ENCODE data around the gene MDC1. TPM values are rescaled to one million over a fixed set of nuclear protein-coding genes. Genes with fewer than 3 reads are reported as not detected.
A peak's percentile ranks its signal among the peaks of the same experiment; 100 is the strongest.

Gene MDC1
- total and polyA plus RNA-seq, 2 of the 13 experiments (the other 11 are each of a cell fraction or from before 2014, with no cell fraction given): 8.4 to 14.0 TPM

- TF ChIP-seq MTA1 (CRISPR knock-in tag; IDR thresholded peaks at IDR 0.05; ENCODE audit: borderline replicate concordance) (no peak), BRD4 (CRISPR knock-in tag; IDR thresholded peaks at IDR 0.05) (0 out of 2 replicates have a peak, but pooled peaks have one; percentile 2), ADNP (CRISPR knock-in tag; IDR thresholded peaks at IDR 0.05) (no peak), ZNF460 (CRISPR knock-in tag; IDR thresholded peaks at IDR 0.05; ENCODE audit: borderline replicate concordance) (no peak), ZNF232 (CRISPR knock-in tag; IDR thresholded peaks at IDR 0.05; ENCODE audit: borderline replicate concordance) (no peak), MIER3 (CRISPR knock-in tag; IDR thresholded peaks at IDR 0.05; ENCODE audit: borderline replicate concordance) (no peak; the same call in 1 of the 2 replicates), SMARCC2 (IDR thresholded peaks at IDR 0.05) (no peak), ZNF230 (CRISPR knock-in tag; IDR thresholded peaks at IDR 0.05) (no peak; the same call in 1 of the 2 replicates), POLR2AphosphoS2 (IDR thresholded peaks at IDR 0.05; ENCODE audit: low read depth, low read length) (peak; percentile 4; the same call in 1 of the 2 replicates), ZNF30 (CRISPR knock-in tag; IDR thresholded peaks at IDR 0.05) (no peak), GFI1 (CRISPR knock-in tag; IDR thresholded peaks at IDR 0.05; ENCODE audit: borderline replicate concordance) (no peak), BRCA1 (CRISPR knock-in tag; IDR thresholded peaks at IDR 0.05) (0 out of 2 replicates have a peak, but pooled peaks have one; percentile 81), TEAD2 (CRISPR knock-in tag; IDR thresholded peaks at IDR 0.05) (no peak), HDAC2 (CRISPR knock-in tag; IDR thresholded peaks at IDR 0.05) (no peak), ZNF780A (CRISPR knock-in tag; IDR thresholded peaks at IDR 0.05) (no peak), HNRNPLL (IDR thresholded peaks at IDR 0.05; ENCODE audit: low read depth, low read length, poor library complexity, severe bottlenecking) (no peak)
- TF ChIP-seq, protein P1, sequence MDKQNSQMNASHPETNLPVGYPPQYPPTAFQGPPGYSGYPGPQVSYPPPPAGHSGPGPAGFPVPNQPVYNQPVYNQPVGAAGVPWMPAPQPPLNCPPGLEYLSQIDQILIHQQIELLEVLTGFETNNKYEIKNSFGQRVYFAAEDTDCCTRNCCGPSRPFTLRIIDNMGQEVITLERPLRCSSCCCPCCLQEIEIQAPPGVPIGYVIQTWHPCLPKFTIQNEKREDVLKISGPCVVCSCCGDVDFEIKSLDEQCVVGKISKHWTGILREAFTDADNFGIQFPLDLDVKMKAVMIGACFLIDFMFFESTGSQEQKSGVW (CRISPR knock-in tag; IDR thresholded peaks at IDR 0.05; ENCODE audit: borderline replicate concordance): no peak
- TF ChIP-seq, protein P2, sequence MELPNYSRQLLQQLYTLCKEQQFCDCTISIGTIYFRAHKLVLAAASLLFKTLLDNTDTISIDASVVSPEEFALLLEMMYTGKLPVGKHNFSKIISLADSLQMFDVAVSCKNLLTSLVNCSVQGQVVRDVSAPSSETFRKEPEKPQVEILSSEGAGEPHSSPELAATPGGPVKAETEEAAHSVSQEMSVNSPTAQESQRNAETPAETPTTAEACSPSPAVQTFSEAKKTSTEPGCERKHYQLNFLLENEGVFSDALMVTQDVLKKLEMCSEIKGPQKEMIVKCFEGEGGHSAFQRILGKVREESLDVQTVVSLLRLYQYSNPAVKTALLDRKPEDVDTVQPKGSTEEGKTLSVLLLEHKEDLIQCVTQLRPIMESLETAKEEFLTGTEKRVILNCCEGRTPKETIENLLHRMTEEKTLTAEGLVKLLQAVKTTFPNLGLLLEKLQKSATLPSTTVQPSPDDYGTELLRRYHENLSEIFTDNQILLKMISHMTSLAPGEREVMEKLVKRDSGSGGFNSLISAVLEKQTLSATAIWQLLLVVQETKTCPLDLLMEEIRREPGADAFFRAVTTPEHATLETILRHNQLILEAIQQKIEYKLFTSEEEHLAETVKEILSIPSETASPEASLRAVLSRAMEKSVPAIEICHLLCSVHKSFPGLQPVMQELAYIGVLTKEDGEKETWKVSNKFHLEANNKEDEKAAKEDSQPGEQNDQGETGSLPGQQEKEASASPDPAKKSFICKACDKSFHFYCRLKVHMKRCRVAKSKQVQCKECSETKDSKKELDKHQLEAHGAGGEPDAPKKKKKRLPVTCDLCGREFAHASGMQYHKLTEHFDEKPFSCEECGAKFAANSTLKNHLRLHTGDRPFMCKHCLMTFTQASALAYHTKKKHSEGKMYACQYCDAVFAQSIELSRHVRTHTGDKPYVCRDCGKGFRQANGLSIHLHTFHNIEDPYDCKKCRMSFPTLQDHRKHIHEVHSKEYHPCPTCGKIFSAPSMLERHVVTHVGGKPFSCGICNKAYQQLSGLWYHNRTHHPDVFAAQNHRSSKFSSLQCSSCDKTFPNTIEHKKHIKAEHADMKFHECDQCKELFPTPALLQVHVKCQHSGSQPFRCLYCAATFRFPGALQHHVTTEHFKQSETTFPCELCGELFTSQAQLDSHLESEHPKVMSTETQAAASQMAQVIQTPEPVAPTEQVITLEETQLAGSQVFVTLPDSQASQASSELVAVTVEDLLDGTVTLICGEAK (IDR thresholded peaks at IDR 0.05): no peak
- TF ChIP-seq, protein P2 (CRISPR knock-in tag; IDR thresholded peaks at IDR 0.05): no peak
Observed at GRCh38 chr6:30743099-30744053, 26.3 kb upstream of the MDC1 start (continued).

Data from HepG2 (cell line).